ENCODE results near the gene HJURP. TPM values are rescaled to one million over a fixed set of nuclear protein-coding genes. Genes with fewer than 3 reads are reported as not detected.
A peak's percentile ranks its signal among the peaks of the same experiment; 100 is the strongest.

HJURP gene
- polyA plus RNA-seq, 1 donor from 2014 or later = not detected

GRCh38 chr2:233817361-233817911, 36.9 kb downstream of the HJURP start:
- no peak overlapping the region for H3K4me3 Mint-ChIP-seq
- H3K27ac Mint-ChIP-seq = no peak overlapping the region
- H3K9me3 Mint-ChIP-seq = peaks cover 0 to 1% (median 0%) of the 10 kb centered on the region in 3 donors
- H3K36me3 Mint-ChIP-seq = peaks cover 1% of the 10 kb centered on the region
- peaks cover 14% of the 10 kb centered on the region for H3K27me3 Mint-ChIP-seq
- no peaks in the 10 kb centered on the region for H3K4me1 Mint-ChIP-seq

GRCh38 chr2:233816771-233817170, 37.6 kb downstream of the HJURP start:
- peaks cover 14% of the 10 kb centered on the region for H3K27me3 Mint-ChIP-seq
- H3K36me3 Mint-ChIP-seq = peaks cover 1% of the 10 kb centered on the region
- H3K4me1 Mint-ChIP-seq = no peaks in the 10 kb centered on the region
- no peak overlapping the region for H3K4me3 Mint-ChIP-seq
- no peak overlapping the region for H3K27ac Mint-ChIP-seq
- peaks cover 0 to 4% (median 0%) of the 10 kb centered on the region in 3 donors for H3K9me3 Mint-ChIP-seq

GRCh38 chr2:233816334-233816733, 38.0 kb downstream of the HJURP start:
- no peaks in the 10 kb centered on the region for H3K4me1 Mint-ChIP-seq
- H3K27ac Mint-ChIP-seq = no peak overlapping the region
- H3K36me3 Mint-ChIP-seq = peaks cover 1% of the 10 kb centered on the region
- peaks cover 0 to 4% (median 0%) of the 10 kb centered on the region in 3 donors for H3K9me3 Mint-ChIP-seq
- peaks cover 14% of the 10 kb centered on the region for H3K27me3 Mint-ChIP-seq
- no peak overlapping the region for H3K4me3 Mint-ChIP-seq

- H3K4me1 Mint-ChIP-seq = no peaks in the 10 kb centered on the region
- peaks cover 14% of the 10 kb centered on the region for H3K27me3 Mint-ChIP-seq
- peaks cover 0 to 4% (median 0%) of the 10 kb centered on the region in 3 donors for H3K9me3 Mint-ChIP-seq
- no peak overlapping the region for H3K27ac Mint-ChIP-seq
- H3K36me3 Mint-ChIP-seq = peaks cover 1% of the 10 kb centered on the region
- H3K4me3 Mint-ChIP-seq = no peak overlapping the region
Measured at GRCh38 chr2:233815861-233816260, 38.5 kb downstream of the HJURP start.

- H3K36me3 Mint-ChIP-seq = peaks cover 1% of the 10 kb centered on the region
- H3K4me3 Mint-ChIP-seq = peak overlapping the region in 1 of 4 donors; percentile 63
- no peaks in the 10 kb centered on the region for H3K4me1 Mint-ChIP-seq
- H3K27me3 Mint-ChIP-seq = peaks cover 18% of the 10 kb centered on the region
- H3K27ac Mint-ChIP-seq = no peak overlapping the region
- peaks cover 0 to 4% (median 0%) of the 10 kb centered on the region in 3 donors for H3K9me3 Mint-ChIP-seq
Measured at GRCh38 chr2:233814056-233814835, 40.1 kb downstream of the HJURP start.

GRCh38 chr2:233813236-233814055, 40.9 kb downstream of the HJURP start:
- peaks cover 0 to 4% (median 0%) of the 10 kb centered on the region in 3 donors for H3K9me3 Mint-ChIP-seq

GRCh38 chr2:233811732-233812131, 42.6 kb downstream of the HJURP start:
- Mint-ChIP-seq H3K9me3 (peaks cover 0 to 4% (median 0%) of the 10 kb centered on the region in 3 donors), H3K27ac (peak overlapping the region in 1 of 3 donors; percentile 35), H3K4me1 (no peaks in the 10 kb centered on the region), H3K27me3 (peaks cover 23% of the 10 kb centered on the region), H3K4me3 (no peak overlapping the region), H3K36me3 (peaks cover 1% of the 10 kb centered on the region)

More at GRCh38 chr2:233813236-233814055, 40.9 kb downstream of the HJURP start:
- peaks cover 1% of the 10 kb centered on the region for H3K36me3 Mint-ChIP-seq
- H3K27me3 Mint-ChIP-seq = peaks cover 21% of the 10 kb centered on the region
- H3K27ac Mint-ChIP-seq = no peak overlapping the region
- no peaks in the 10 kb centered on the region for H3K4me1 Mint-ChIP-seq
- H3K4me3 Mint-ChIP-seq = peak overlapping the region in 1 of 4 donors; percentile 63

GRCh38 chr2:233811087-233811486, 43.2 kb downstream of the HJURP start:
- Mint-ChIP-seq H3K27me3 (peaks cover 18% of the 10 kb centered on the region), H3K9me3 (peaks cover 0 to 4% (median 0%) of the 10 kb centered on the region in 3 donors), H3K36me3 (peaks cover 1% of the 10 kb centered on the region), H3K27ac (peak overlapping the region in 1 of 3 donors; percentile 35), H3K4me1 (no peaks in the 10 kb centered on the region), H3K4me3 (no peak overlapping the region)

- Mint-ChIP-seq H3K4me3 (no peak overlapping the region), H3K9me3 (peaks cover 0 to 4% (median 0%) of the 10 kb centered on the region in 3 donors), H3K36me3 (peaks cover 1% of the 10 kb centered on the region), H3K27ac (no peak overlapping the region), H3K27me3 (peaks cover 17% of the 10 kb centered on the region), H3K4me1 (no peaks in the 10 kb centered on the region)
Measured at GRCh38 chr2:233810385-233810784, 44.0 kb downstream of the HJURP start.

GRCh38 chr2:233807966-233808935, 46.1 kb downstream of the HJURP start:
- peaks cover 0 to 2% (median 0%) of the 10 kb centered on the region in 3 donors for H3K9me3 Mint-ChIP-seq
- peaks cover 24% of the 10 kb centered on the region for H3K27me3 Mint-ChIP-seq

GRCh38 chr2:233807215-233807865, 47.0 kb downstream of the HJURP start:
- Mint-ChIP-seq H3K4me1 (no peaks in the 10 kb centered on the region), H3K36me3 (no peaks in the 10 kb centered on the region), H3K27me3 (peaks cover 24% of the 10 kb centered on the region), H3K4me3 (no peak overlapping the region), H3K9me3 (peaks cover 0 to 2% (median 0%) of the 10 kb centered on the region in 3 donors), H3K27ac (no peak overlapping the region)

More at GRCh38 chr2:233807966-233808935, 46.1 kb downstream of the HJURP start:
- Mint-ChIP-seq H3K4me3 (no peak overlapping the region), H3K4me1 (no peaks in the 10 kb centered on the region), H3K27ac (no peak overlapping the region), H3K36me3 (no peaks in the 10 kb centered on the region)

- no peaks in the 10 kb centered on the region for H3K4me1 Mint-ChIP-seq
- H3K27ac Mint-ChIP-seq = no peak overlapping the region
- H3K36me3 Mint-ChIP-seq = no peaks in the 10 kb centered on the region
- H3K4me3 Mint-ChIP-seq = no peak overlapping the region
- peaks cover 20% of the 10 kb centered on the region for H3K27me3 Mint-ChIP-seq
- no peaks in the 10 kb centered on the region for H3K9me3 Mint-ChIP-seq
Measured at GRCh38 chr2:233803994-233804393, 50.3 kb downstream of the HJURP start.

GRCh38 chr2:233803292-233803911, 50.9 kb downstream of the HJURP start:
- peaks cover 17% of the 10 kb centered on the region for H3K27me3 Mint-ChIP-seq
- no peaks in the 10 kb centered on the region for H3K4me1 Mint-ChIP-seq
- H3K27ac Mint-ChIP-seq = no peak overlapping the region
- H3K36me3 Mint-ChIP-seq = no peaks in the 10 kb centered on the region
- H3K4me3 Mint-ChIP-seq = no peak overlapping the region
- H3K9me3 Mint-ChIP-seq = no peaks in the 10 kb centered on the region
